ENCODE measurements around the gene RFK. TPM values are rescaled to one million over a fixed set of nuclear protein-coding genes. Genes with fewer than 3 reads are reported as not detected.
"Not testable (repeated sequence)": the region's sequence is repeated elsewhere in the genome, so short reads cannot be mapped to it uniquely, and the experiment has no call there.

RFK gene
- total RNA-seq, 1 donor = 35.8 TPM

- DNase-seq (ENCODE audit: low read depth) = peak; percentile 31
- H3K4me3 ChIP-seq (ENCODE audit: low read depth, low read length) = no peak overlapping the region
- no peak for TF ChIP-seq CTCF (IDR thresholded peaks at IDR 0.05; ENCODE audit: insufficient read depth, low read depth, low read length)
Observed at GRCh38 chr9:76372336-76372735, 21.9 kb downstream of the RFK start.

GRCh38 chr9:76371901-76372300 is 22.3 kb downstream of the RFK start:
- TF ChIP-seq CTCF (IDR thresholded peaks at IDR 0.05; ENCODE audit: insufficient read depth, low read depth, low read length) = no peak
- H3K4me3 ChIP-seq (ENCODE audit: low read depth, low read length) = no peak overlapping the region
- DNase-seq (ENCODE audit: low read depth) = peak; percentile 66

GRCh38 chr9:76370396-76371023 is 23.7 kb downstream of the RFK start:
- no peak overlapping the region for H3K4me3 ChIP-seq (ENCODE audit: low read depth, low read length)
- DNase-seq (ENCODE audit: low read depth) = no peak
- no peak for TF ChIP-seq CTCF (IDR thresholded peaks at IDR 0.05; ENCODE audit: insufficient read depth, low read depth, low read length)

- no peak for TF ChIP-seq CTCF (IDR thresholded peaks at IDR 0.05; ENCODE audit: insufficient read depth, low read depth, low read length)
- peak; percentile 61 for DNase-seq (ENCODE audit: low read depth)
- H3K4me3 ChIP-seq (ENCODE audit: low read depth, low read length) = no peak overlapping the region
Observed at GRCh38 chr9:76369583-76369982, 24.6 kb downstream of the RFK start.

- no peak for DNase-seq (ENCODE audit: low read depth)
- H3K4me3 ChIP-seq (ENCODE audit: low read depth, low read length) = no peak overlapping the region
- no peak for TF ChIP-seq CTCF (IDR thresholded peaks at IDR 0.05; ENCODE audit: insufficient read depth, low read depth, low read length)
Observed at GRCh38 chr9:76366275-76366674, 28.0 kb downstream of the RFK start.

- TF ChIP-seq CTCF (IDR thresholded peaks at IDR 0.05; ENCODE audit: insufficient read depth, low read depth, low read length) = no peak
- DNase-seq (ENCODE audit: low read depth) = peak; percentile 30
- H3K4me3 ChIP-seq (ENCODE audit: low read depth, low read length) = no peak overlapping the region
Observed at GRCh38 chr9:76365028-76365427, 29.2 kb downstream of the RFK start.

GRCh38 chr9:76363032-76363395 is 31.2 kb downstream of the RFK start:
- H3K4me3 ChIP-seq (ENCODE audit: low read depth, low read length) = no peak overlapping the region
- no peak for DNase-seq (ENCODE audit: low read depth)
- no peak for TF ChIP-seq CTCF (IDR thresholded peaks at IDR 0.05; ENCODE audit: insufficient read depth, low read depth, low read length)

GRCh38 chr9:76362332-76363031 is 31.7 kb downstream of the RFK start:
- H3K4me3 ChIP-seq (ENCODE audit: low read depth, low read length); DNase-seq (ENCODE audit: low read depth): not testable (repeated sequence)
